SK-MEL-5 (cell line): ENCODE results near the gene SUPT20H. TPM values are rescaled to one million over a fixed set of nuclear protein-coding genes. Genes with fewer than 3 reads are reported as not detected.

ENCODE experiments used
- DNase-seq: peaks from one replicate; pipeline ENCODE4 v3.0.0-alpha.2; 2016; ENCODE audit warnings: low read depth, low spot score
- in situ Hi-C: cut with HindIII; loops from 2 replicates; pipeline ENCODE4 v1.10.0; 2016; ENCODE audit warnings: low sequenced_read_pairs, high pct_unique_total_duplicates, low pct_unique_long_range_greater_than_20kb
- polyA plus RNA-seq, 2 experiments: library from polyadenylated mRNA; depleted of rRNA; stranded (reverse); fragments of >200 nt; gene quantifications; 2 replicates each; pipeline ENCODE4 v1.2.3, GENCODE V29; 2015
- total RNA-seq: library from RNA; depleted of rRNA; stranded (reverse); fragments of >200 nt; shearing (Covaris generic); gene quantifications from 2 replicates; pipeline ENCODE4 v1.2.3, GENCODE V29; 2014; rRNA removed

The SUPT20H gene
- total RNA-seq = 39.3 and 41.7 TPM in 2 replicates
- polyA plus RNA-seq (2015; cell fraction: cytosol; rRNA removed) = 36.7 and 58.2 TPM in 2 replicates
- polyA plus RNA-seq (2015; cell fraction: nucleus; rRNA removed) = 150 and 166 TPM in 2 replicates

DNA sequence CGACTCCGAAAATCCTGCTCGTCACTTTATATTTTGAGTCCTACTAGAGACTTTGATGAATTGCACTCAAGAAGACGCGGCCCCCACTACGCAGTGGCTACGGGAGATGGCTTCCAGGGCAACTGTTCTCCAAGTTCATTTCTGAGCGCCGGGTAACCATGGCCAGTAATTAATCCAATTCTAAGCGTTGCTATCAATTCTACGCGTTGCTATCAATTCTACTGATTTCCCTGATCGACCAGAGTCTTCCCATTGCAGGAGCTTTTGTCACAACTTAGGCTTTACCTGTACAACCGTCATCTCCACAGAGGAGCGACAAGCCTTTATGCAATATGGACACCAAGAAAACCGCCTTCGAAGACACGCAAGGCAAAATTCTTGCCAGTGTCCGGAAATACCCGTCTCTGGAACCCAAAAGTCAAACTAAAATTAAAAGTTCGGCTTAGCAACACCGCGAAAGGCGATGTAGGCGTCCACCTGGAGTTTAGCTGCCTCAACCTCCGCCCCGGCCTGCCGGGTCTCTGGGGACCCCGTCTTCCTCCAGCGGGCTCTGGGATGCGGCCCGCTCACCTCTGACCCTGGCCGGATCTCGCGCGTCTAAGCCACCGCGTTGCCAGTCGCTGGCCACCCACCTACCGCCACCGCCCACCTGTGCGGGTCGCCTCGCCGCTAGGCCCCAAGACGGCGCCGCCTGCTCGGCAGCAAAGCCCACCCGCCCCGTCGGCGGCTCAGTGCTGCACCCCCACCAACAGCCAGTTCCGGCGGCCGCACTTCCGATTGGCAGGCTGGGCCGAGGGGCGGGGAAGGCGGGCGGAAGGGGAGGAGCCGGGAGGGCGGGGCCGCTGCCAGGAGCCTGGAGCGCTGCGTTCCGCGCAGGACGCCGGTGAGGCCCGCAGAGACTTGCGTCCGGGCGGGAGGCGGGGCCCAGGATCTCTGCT lies at the start of gene SUPT20H:
Gene SUPT20H, minus strand, starts transcription at position 779 of the 938 bp plus-strand sequence. CDS start 8,198 bp downstream, outside the sequence.
- peak; percentile 91 for DNase-seq
- in situ Hi-C loops = no loop called here

DNA sequence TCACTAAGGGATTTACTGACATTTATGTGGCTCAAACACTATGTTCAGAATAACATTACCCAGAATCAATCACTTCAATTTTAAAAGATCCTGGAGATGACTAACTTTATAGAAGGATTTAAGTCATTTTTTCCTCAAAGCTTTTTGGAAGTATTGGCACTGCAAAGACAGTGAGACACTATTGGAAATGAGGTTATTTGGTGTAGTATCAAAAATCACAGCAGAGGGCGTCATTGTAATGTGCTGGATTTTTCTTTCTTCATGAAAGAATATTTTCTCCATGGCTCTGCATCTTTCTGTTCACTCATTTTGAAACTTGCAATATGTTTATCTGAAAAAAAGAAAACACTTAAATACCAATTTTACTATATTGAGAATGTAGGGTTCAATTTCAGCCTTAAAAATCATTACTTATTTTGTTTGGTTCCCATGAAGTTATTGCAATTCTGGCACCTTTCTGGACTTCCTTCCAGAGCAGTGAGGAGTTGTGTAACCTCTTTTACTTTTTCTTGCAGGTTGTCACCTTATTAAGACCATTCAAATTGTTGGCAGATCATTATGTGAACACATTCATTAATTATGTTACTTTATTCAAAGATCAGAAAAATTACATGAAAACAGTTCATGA lies 49.7 kb upstream of the SUPT20H start:
- DNase-seq = peak; percentile 62
- in situ Hi-C loops = no loop called here

DNA sequence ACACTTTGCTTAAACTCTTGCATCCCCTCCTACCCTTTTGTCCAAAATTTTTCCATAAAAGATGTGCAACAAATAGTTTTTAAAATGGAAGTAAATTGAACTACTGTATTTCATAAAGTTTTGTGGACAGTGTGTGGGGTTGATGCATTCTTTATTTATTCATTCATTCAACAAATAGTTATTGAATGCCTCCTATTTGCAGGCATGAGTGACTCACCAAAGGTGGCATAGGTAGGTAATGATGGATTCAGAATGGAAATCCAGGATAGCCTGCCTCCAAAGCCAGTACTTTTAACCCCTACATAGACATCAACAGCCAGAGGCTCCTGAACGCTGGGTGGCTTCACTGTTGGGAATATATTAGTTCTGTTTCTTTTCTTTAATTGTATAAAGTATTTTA lies 48.4 kb upstream of the SUPT20H start:
- in situ Hi-C loops = no loop called here
- no peak for DNase-seq

DNA sequence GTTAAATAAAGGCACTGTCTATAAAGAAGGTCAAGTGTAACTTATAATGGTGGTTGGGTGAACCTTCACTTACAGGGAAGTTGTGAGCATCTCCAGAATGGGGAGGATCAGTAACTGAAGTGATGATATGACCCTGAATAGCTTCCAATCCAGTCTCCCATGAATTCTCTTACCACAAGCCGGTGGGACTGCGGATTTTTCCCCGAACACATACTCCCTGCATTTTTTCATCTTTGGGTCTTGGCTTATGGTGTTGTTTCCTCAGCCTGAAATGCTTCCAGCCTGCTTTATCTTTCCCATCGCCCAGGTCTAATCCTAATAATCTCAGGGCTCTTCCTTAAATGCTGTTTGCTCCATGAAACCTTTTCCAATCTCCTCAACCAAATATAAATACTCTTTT lies 48.0 kb upstream of the SUPT20H start:
- in situ Hi-C loops = no loop called here

DNA sequence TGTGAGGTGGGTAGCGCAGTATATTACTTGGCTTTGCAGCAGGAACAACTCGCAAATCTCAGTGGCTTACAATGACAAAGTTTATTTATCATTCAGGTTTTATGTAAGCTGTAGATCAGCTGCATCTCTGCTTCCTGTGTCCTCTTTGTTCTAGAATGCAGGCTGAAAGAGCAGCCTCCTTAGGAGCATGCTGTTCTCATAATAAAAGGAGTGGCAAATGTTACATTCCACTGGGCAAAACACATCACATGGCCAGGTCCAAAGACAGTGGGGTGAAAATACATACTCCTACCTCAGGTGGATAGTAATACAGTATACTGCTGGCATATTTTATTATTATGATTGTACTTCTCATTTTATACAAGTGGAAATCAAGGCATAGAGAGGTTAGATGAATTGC lies 47.2 kb upstream of the SUPT20H start:
- DNase-seq = no peak
- in situ Hi-C loops = no loop called here

More for the DNA sequence above, 48.0 kb upstream of the SUPT20H start:
- no peak for DNase-seq

DNA sequence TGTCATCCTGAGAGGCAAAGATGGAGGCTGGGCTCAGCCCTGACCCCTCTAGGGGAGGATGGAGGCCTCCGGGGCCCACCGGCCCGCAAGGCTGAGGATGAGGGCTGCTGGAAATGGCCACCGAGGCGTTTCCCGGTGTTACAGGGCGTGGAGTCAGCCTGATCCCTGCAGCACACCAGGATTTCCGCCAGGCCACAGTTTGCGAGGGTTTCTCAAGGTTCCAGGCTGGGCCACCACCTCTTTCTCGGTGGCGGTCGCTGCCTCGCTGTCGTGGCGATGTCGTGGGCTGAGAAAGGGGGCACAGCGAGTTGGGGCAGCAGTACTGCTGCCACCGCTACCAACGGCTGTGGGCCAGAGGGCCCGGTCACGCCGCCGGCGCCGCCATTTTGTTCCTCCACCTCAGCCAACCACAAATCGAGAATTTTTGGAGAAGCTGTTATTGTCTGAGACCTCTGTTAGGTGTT lies 45.8 kb upstream of the SUPT20H start, which contains the start of gene CSNK1A1L:
Gene CSNK1A1L, minus strand, starts transcription at position 414 of the 464 bp plus-strand sequence. Its CDS starts 408 bp downstream, at position 6.
- DNase-seq = no peak
- in situ Hi-C loops = no loop called here

DNA sequence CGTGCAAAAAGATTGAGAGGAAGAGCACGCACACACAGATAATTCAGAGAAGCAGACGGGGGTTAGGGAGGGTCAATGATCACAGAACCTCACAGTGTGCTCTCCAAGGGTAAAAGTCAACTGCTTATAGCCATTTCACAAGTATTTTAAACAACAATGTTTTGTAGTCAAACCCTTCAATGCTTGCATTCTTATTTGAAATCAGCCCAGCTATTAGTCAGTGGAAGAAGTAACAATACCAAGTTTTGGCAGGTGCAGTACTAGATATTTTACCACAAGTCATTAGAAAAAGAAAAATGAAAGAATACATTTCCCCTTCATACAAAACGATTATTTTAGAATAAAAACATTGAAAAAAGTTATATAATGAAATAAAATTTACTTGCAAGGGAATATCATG lies 43.4 kb upstream of the SUPT20H start:
- no peak for DNase-seq
- in situ Hi-C loops = no loop called here

DNA sequence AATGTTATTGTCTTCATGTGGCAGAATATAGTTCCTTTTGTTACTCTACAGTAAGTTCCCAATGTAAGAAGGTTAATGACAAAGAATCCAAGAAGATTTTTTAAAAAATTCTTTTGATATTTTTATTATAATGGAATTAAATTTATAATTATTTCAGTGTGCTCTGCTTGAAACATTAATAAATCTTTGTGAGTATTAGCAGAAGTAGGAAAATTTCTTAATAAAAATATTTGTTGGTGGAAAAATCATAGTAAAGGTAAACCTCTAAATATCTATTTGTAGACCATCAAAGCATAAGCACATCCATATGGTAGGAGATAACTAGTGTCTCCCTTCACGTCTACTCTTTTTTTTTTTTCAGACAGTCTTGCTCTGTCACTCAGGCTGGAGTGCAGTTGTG lies 41.7 kb upstream of the SUPT20H start:
- in situ Hi-C loops = no loop called here
- DNase-seq = no peak

DNA sequence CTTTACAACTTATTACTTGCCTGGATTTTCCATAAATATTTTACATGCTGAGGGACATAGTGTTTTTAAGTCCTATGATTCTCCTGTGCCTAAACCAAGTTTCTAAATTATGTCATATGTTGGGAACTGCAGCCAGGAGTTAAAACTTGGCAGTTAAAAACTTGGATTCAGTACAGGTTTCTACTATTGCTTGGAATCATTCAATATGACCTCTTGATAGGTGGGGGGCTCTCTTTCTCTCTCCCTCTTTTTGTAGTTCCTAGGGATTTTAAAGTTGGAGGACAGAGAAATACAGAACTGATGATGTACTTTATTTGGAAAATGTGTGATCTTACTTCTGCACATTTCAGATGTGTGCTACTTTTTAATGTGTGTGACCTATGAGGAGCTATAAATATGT lies 41.2 kb upstream of the SUPT20H start:
- in situ Hi-C loops = no loop called here
- no peak for DNase-seq

DNA sequence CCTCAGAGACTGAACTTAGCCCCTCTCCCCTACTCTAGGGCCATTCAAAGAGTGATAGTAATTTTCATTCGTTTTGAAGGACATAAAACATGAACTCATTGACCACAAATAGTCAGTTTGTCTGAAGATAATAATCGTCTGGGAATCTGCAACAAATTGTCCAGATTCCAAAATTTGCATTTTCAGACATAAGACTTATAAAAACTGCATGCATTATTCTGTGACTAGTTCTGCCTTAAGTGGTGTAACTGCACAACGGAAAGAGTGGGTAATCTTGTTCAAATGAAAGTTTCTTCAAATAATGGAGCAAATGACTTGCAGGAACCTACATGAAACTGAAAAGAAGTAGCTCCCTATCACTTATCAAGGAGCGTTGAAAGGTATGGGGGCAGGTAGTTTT lies 37.6 kb upstream of the SUPT20H start:
- in situ Hi-C loops = no loop called here
- DNase-seq = no peak

DNA sequence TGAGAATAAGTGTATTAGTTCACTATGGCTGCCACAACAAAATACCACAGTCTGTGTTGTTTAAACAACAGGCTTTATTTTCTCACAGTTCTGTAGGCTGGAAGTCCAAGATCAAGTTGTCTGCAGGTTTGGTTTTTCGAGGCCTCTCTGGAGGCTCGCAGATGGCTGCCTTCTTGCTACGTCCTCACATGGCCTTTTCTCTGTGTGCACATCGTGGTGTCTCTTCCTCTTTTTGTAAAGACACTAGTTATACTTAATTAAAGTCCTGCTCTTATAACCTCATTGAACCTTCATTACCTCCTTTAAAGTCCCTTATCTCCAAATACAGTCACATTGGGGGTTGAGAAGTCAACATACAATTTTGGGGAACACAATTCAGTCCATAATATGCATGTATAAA lies 35.4 kb upstream of the SUPT20H start:
- no peak for DNase-seq
- in situ Hi-C loops = no loop called here

DNA sequence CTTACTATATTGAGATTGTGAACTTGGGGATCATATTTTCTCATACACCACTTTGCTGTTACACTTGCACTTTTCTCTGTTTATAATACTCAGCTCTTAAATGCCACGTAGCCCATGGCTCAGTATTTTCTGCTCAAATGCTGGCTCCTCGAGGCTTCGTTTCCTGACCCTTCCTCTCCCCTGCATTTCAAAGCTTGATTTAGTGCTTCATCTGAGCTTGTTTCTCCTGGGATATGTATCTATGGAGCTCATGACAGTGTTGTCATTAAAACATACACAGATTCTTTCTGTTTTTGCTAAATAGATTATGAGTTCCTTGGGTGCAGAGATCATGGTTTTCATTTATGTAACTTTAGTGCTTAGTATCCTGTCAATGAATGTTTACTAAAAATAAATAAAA lies 34.6 kb upstream of the SUPT20H start:
- DNase-seq = no peak
- in situ Hi-C loops = no loop called here

DNA sequence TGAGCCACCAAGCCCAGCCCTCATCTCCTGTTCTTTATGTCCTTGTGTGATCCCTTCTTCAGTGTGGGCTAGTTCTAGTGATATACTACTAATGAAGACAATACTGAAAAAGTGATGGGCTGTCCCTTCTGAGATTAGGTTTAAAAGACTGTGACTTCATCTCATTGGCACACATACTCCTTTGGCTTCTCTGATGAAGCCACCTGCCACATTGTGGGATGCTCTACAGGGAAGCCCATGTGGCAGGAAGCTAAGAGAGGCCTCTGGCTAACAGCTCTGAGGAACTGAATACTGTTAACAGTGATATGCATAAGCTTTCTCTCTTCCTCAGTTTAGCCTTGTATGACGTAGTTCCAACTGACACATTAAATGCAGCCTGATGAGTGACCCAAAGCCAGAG lies 32.3 kb upstream of the SUPT20H start:
- in situ Hi-C loops = no loop called here
- DNase-seq = no peak

DNA sequence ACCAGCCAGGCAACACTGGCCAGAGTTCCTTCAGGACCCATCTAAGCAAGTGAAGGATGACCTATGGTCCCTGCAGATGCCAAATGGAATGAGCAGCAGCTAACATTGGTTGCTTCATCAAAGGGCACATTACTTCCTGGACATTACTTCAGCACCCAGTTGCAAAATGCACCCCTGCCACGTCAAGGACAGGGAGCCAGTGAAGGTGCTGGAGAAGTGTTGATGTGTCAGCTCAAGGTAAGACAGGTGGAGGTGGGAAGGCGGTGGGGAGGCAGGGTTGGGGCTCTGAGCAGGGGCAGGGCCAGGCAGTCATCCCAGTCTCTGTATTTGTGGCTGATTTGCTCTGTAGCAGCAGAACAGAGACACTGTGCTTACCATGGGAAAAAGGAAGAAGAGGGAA lies 31.4 kb upstream of the SUPT20H start:
- no peak for DNase-seq
- in situ Hi-C loops = no loop called here

DNA sequence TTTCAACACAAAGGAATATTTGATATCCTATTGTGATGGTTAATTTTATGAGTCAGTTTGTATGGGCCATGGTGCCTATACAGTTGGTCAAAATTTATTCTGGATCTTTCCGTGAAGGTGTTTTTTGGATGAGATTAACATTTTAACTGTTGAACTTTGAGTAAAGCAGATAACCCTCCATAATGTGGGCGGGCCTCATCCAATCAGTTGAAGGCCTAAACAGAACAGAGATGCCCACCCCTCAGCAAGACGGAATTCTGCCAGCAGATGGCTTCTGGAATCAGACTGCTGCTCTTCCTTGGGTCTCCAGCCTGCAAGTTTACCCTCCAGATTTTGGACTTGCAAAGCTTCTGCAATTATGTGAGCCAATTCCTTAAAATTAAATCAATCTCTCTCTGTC lies 30.0 kb upstream of the SUPT20H start:
- in situ Hi-C loops = no loop called here
- DNase-seq = no peak

DNA sequence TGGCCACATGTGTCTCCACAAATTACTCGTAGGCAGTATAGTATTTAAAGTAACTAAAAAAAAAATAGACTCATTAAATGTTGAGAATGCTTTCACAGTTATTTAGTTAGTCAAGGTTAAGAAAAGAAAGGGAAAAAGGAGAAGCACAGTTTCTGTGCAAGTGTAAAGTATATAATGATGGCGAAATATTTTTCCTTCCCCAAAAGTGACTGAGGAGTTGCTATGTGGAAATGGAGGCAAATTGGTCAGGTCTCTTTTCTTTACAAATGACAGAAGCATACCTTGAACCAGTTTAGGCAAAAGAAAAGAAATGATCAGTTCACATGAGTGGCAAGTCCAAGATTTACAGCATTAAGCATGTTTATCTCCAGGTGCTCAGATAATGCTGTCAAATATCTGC lies 28.0 kb upstream of the SUPT20H start:
- in situ Hi-C loops = no loop called here
- no peak for DNase-seq

DNA sequence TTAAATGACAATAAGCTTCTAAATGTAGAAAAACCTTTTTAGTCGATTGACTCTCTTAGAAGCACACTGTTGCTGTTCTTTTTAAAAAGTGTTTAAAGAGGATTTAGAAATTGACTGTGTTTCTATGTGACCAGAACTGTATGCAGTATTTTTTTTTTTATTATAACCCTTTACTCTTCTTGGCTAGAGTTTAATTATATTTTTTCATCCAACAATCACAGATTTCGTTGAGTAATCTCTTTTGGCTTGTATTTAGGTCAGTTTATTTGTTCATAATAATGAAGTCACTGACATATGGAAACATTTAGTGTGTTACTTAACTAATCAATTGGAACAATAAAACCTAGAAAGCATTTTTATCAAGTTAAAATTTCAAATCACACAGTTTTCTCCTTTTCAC lies 26.1 kb upstream of the SUPT20H start:
- no peak for DNase-seq
- in situ Hi-C loops = no loop called here

DNA sequence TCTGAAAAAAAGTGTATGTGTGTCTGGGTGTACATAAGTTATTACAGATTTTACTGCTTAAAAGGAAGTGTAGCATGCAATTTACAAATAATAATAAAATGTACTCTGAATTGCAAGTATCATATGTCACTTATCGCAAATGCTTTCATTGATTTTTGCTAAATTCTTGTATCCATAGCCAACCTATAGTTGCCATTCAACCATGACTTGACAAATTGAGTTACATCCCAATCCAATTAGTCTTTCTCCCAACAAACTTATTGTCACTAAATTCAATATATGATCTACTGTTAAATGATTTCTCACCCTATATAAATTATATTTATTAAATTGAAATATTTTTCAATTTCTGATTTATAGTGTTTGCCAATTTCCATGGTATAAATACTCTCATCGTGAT lies 17.3 kb upstream of the SUPT20H start:
- in situ Hi-C loops = no loop called here
- DNase-seq = no peak

DNA sequence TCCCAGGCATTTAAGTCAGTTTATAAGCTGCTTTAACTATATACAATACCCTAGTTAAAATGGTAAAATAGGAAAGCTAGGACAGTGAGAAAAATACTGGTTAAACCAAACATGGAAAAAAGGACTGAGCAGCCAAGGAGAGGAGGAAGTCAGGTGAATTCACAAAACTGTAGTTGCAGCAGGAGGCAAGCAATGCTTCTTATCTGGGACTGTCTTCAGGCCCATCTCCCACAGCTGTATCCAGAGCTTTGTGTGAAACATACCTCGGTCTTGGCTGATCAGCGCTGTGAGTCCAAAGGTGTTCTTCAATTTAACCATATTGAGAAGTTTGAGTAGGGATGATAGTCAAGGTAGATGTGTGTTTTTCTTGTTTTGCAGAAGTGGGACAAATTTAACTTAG lies 15.7 kb upstream of the SUPT20H start:
- in situ Hi-C loops = no loop called here
- DNase-seq = no peak
